OCI-LY3 (cell line): Measurements from ENCODE around the gene DNAJA4.
A peak's percentile ranks its signal among the peaks of the same experiment; 100 is the strongest.

Experiments
- H2AFZ ChIP-seq: fragments of 200-600, 300-600 bp; shearing (Covaris generic); 2 replicates; pipeline ENCODE4 v1.6.0; 2014; ENCODE audit warnings: antibody characterized with exemption, low read depth, low read length
- H3K27ac ChIP-seq: fragments of 200-600, 300-600 bp; sonication (generic); 2 replicates; pipeline ENCODE4 v1.5.1; 2014; ENCODE audit warnings: mild to moderate bottlenecking, low read length, moderate library complexity, mixed read lengths
- H3K27me3 ChIP-seq: fragments of 200-600, 300-600 bp; sonication (generic); 2 replicates; pipeline ENCODE4 v1.6.1; 2014; ENCODE audit warnings: low read depth, low read length, mixed read lengths
- H3K36me3 ChIP-seq: fragments of 200-600, 300-600 bp; sonication (generic); replicated peaks from 2 replicates; pipeline ENCODE3; 2014; ENCODE audit warnings: low read depth, low read length, mixed read lengths
- H3K4me1 ChIP-seq: fragments of 300-600, 200-600 bp; sonication (generic); 2 replicates; pipeline ENCODE4 v1.6.1; 2014; ENCODE audit warnings: low read length, mixed read lengths
- H3K4me2 ChIP-seq: fragments of 200-600, 300-600 bp; sonication (generic); 2 replicates; pipeline ENCODE4 v1.6.1; 2014; ENCODE audit warnings: low read length, mixed read lengths
- H3K4me3 ChIP-seq: fragments of 300-600, 200-600 bp; sonication (generic); 2 replicates; pipeline ENCODE4 v1.5.1; 2014; ENCODE audit warnings: antibody characterized with exemption, mild to moderate bottlenecking, low read length, moderate library complexity
- H3K79me2 ChIP-seq: fragments of 300-600, 200-600 bp; shearing (Covaris generic); 2 replicates; pipeline ENCODE4 v1.6.1; 2014; ENCODE audit warnings: mild to moderate bottlenecking, low read length, mixed read lengths
- H3K9ac ChIP-seq: fragments of 300-600, 200-600 bp; shearing (Covaris generic); 2 replicates; pipeline ENCODE4 v1.6.0; 2014; ENCODE audit warnings: mild to moderate bottlenecking, low read length, moderate library complexity
- H3K9me3 ChIP-seq: fragments of 200-600, 300-600 bp; shearing (Covaris generic); 2 replicates; pipeline ENCODE4 v1.6.1; 2014; ENCODE audit warnings: low read length, mixed read lengths; ENCODE audit not compliant: insufficient read depth
- H4K20me1 ChIP-seq: fragments of 200-600, 300-600 bp; sonication (generic); 2 replicates; pipeline ENCODE4 v1.6.1; 2016; ENCODE audit warnings: low read length, mixed read lengths; ENCODE audit not compliant: insufficient read depth
- CTCF ChIP-seq: fragments of 200-600, 300-600 bp; sonication (generic); IDR thresholded peaks from 2 replicates; pipeline ENCODE4 v1.5.1; 2014; ENCODE audit warnings: antibody characterized with exemption, low read length, low read depth
- EZH2phosphoT487 ChIP-seq: fragments of 200-600 bp; shearing (Covaris generic); IDR thresholded peaks from 2 replicates; pipeline ENCODE4 v1.6.1; 2018; ENCODE audit warnings: antibody characterized with exemption, mixed run types, low read depth

Gene DNAJA4

GRCh38 chr15:78284758-78285157, 20.4 kb downstream of the DNAJA4 start:
- H3K4me1 ChIP-seq, result no peaks in the 10 kb centered on the region
- H3K27me3 ChIP-seq, result no peaks in the 10 kb centered on the region
- TF ChIP-seq CTCF (0 out of 2 replicates have a peak, but pooled peaks have one; percentile 15), EZH2phosphoT487 (no peak)
- no peak overlapping the region for H3K27ac ChIP-seq
- no peak overlapping the region for H3K9ac ChIP-seq
- no peak overlapping the region for H3K4me2 ChIP-seq
- H2AFZ ChIP-seq, result no peak overlapping the region
- no peak overlapping the region for H3K4me3 ChIP-seq
- no peaks in the 10 kb centered on the region for H3K9me3 ChIP-seq
- no peaks in the 10 kb centered on the region for H4K20me1 ChIP-seq
- peaks cover 37% of the 10 kb centered on the region for H3K36me3 ChIP-seq
- H3K79me2 ChIP-seq, result no peaks in the 10 kb centered on the region

- H3K27me3 ChIP-seq, result no peaks in the 10 kb centered on the region
- H3K27ac ChIP-seq, result no peak overlapping the region
- H2AFZ ChIP-seq, result no peak overlapping the region
- no peak overlapping the region for H3K4me3 ChIP-seq
- no peaks in the 10 kb centered on the region for H3K9me3 ChIP-seq
- H3K36me3 ChIP-seq, result peaks cover 31% of the 10 kb centered on the region
- no peak overlapping the region for H3K9ac ChIP-seq
- TF ChIP-seq CTCF (no peak), EZH2phosphoT487 (no peak)
- H3K4me1 ChIP-seq, result no peaks in the 10 kb centered on the region
- H4K20me1 ChIP-seq, result no peaks in the 10 kb centered on the region
- no peaks in the 10 kb centered on the region for H3K79me2 ChIP-seq
- no peak overlapping the region for H3K4me2 ChIP-seq
These were observed 25.9 kb downstream of the DNAJA4 start for GRCh38 chr15:78290222-78290621.

DNA sequence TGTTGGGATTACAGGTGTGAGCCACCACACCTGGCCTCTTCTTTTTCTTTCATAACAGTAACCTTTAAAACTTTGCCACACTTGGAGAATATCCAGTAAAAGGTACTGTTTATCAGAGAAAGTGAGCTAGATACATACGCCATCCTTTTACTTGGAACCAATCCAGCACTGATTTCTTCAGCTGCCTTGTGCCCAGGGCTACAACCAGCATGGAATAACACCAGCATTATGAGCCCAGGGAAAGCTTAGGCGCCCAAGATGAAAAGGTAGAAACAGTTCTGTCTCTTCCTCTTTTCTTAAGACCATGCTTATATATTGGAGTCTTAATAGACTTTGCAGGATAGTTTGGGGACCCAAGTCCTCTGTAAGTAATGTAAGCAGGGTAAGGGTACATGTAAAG, 26.7 kb downstream of the DNAJA4 start:
- Histone ChIP-seq H3K4me3 (no peak overlapping the region), H2AFZ (no peak overlapping the region), H3K9ac (no peak overlapping the region), H3K36me3 (peaks cover 29% of the 10 kb centered on the region), H3K79me2 (0 out of 2 replicates have a peak, but pooled peaks cover 4% of the 10 kb centered on the region), H3K27ac (no peak overlapping the region), H3K9me3 (no peaks in the 10 kb centered on the region), H3K4me2 (no peak overlapping the region), H3K27me3 (no peaks in the 10 kb centered on the region), H3K4me1 (no peaks in the 10 kb centered on the region), H4K20me1 (no peaks in the 10 kb centered on the region)
- TF ChIP-seq CTCF (no peak), EZH2phosphoT487 (no peak)

DNA sequence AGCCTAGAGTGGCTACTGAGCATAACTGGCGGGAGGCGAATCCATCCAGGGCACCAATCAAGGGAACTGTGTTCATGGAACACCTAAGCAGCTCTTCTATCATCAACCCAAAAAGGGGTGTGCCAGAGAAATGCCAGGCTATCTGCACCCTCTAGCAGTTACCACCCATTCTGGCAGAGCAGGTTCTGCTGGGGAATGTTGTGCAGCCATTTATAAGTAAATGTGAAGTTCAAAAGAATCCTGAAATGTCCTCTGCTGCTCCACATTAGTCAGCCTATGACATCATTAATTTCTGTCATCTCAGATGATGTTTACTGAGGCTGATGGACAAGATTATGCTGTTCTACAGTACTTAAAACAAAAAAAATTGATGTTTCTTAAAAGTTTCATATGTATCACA, 27.3 kb downstream of the DNAJA4 start:
- H3K36me3 ChIP-seq, result peaks cover 23% of the 10 kb centered on the region
- no peaks in the 10 kb centered on the region for H3K4me1 ChIP-seq
- H2AFZ ChIP-seq, result no peak overlapping the region
- no peaks in the 10 kb centered on the region for H4K20me1 ChIP-seq
- H3K27ac ChIP-seq, result no peak overlapping the region
- TF ChIP-seq CTCF, result no peak
- TF ChIP-seq EZH2phosphoT487, result no peak
- H3K9me3 ChIP-seq, result no peaks in the 10 kb centered on the region
- H3K79me2 ChIP-seq, result peaks cover 7% of the 10 kb centered on the region; the same call in 1 of the 2 replicates
- H3K4me3 ChIP-seq, result no peak overlapping the region
- H3K9ac ChIP-seq, result no peak overlapping the region
- H3K27me3 ChIP-seq, result no peaks in the 10 kb centered on the region
- H3K4me2 ChIP-seq, result no peak overlapping the region
